ENCODE measurements around the gene AQP11.
"Not testable (repeated sequence)": the region's sequence is repeated elsewhere in the genome, so short reads cannot be mapped to it uniquely, and the experiment has no call there.

The AQP11 gene

GRCh38 chr11:77589521-77590193 is at the start of gene AQP11:
Gene AQP11, plus strand, starts transcription at chr11:77589953. Its CDS starts 40 bp downstream, at chr11:77589993.
- DNase-seq = peak; percentile 54

GRCh38 chr11:77542296-77542695 is 47.5 kb upstream of the AQP11 start:
- DNase-seq = no peak

- DNase-seq = no peak
These were observed 42.5 kb upstream of the AQP11 start for GRCh38 chr11:77547047-77547836.

GRCh38 chr11:77547863-77548551 is 41.7 kb upstream of the AQP11 start:
- DNase-seq = peak; percentile 52

- DNase-seq = no peak
These were observed 41.0 kb upstream of the AQP11 start for GRCh38 chr11:77548552-77549445.

- not testable (repeated sequence) for DNase-seq
These were observed 38.3 kb upstream of the AQP11 start for GRCh38 chr11:77551426-77551825.

GRCh38 chr11:77557553-77557952 is 32.2 kb upstream of the AQP11 start:
- peak; percentile 8 for DNase-seq

- DNase-seq = no peak
These were observed 31.4 kb upstream of the AQP11 start for GRCh38 chr11:77558380-77558779.

GRCh38 chr11:77559686-77560401 is 29.9 kb upstream of the AQP11 start:
- no peak for DNase-seq

GRCh38 chr11:77560605-77561004 is 29.1 kb upstream of the AQP11 start:
- no peak for DNase-seq

GRCh38 chr11:77561257-77561656 is 28.5 kb upstream of the AQP11 start:
- no peak for DNase-seq

- no peak for DNase-seq
These were observed 21.4 kb upstream of the AQP11 start for GRCh38 chr11:77568306-77568705.

GRCh38 chr11:77568916-77569675 is 20.7 kb upstream of the AQP11 start:
- DNase-seq = no peak

- DNase-seq = no peak
These were observed 20.1 kb upstream of the AQP11 start for GRCh38 chr11:77569676-77570070.

- not testable (repeated sequence) for DNase-seq
These were observed 18.9 kb upstream of the AQP11 start for GRCh38 chr11:77570896-77571295.

- DNase-seq = not testable (repeated sequence)
These were observed 14.3 kb upstream of the AQP11 start for GRCh38 chr11:77575428-77575827.

GRCh38 chr11:77580712-77581337 is 8.9 kb upstream of the AQP11 start:
- DNase-seq = no peak

- no peak for DNase-seq
These were observed 602 bp upstream of the AQP11 start for GRCh38 chr11:77589181-77589520.

GRCh38 chr11:77590194-77590782 is 535 bp downstream of the AQP11 start:
- DNase-seq = peak; percentile 48

GRCh38 chr11:77592727-77593126 is 3.0 kb downstream of the AQP11 start:
- no peak for DNase-seq

All from DMS153 (cell line).